HepG2 (cell line): Measurements from ENCODE around the gene INO80B. TPM values are rescaled to one million over a fixed set of nuclear protein-coding genes. Genes with fewer than 3 reads are reported as not detected.
A peak's percentile ranks its signal among the peaks of the same experiment; 100 is the strongest.

Source experiments
- ADNP ChIP-seq: sonication (generic); formaldehyde crosslinking; IDR thresholded peaks from 2 replicates; pipeline ENCODE4 v1.4.0; 2020; ENCODE audit warnings: missing genetic modification reagents
- DR1 ChIP-seq: sonication (generic); formaldehyde crosslinking; IDR thresholded peaks from 2 replicates; pipeline ENCODE4 v1.8.0; 2021; ENCODE audit warnings: mild to moderate bottlenecking, missing genetic modification reagents, inconsistent platforms
- FOXK2 ChIP-seq: fragments of 450-650 bp; IDR thresholded peaks from 2 replicates; pipeline ENCODE4 v1.6.1; 2016
- GABPA ChIP-seq, 2 experiments: IDR thresholded peaks; 2 replicates each; pipeline ENCODE4 v1.6.1; 2011 to 2016; ENCODE audit warnings: low read depth in 2 of 2, low read length in 1 of 2, missing biosample characterization in 1 of 2, missing genetic modification characterization in 1 of 2
- KDM5A ChIP-seq: fragments of 200-600 bp; sonication (generic); IDR thresholded peaks from 2 replicates; pipeline ENCODE4 v1.7.0; 2018; ENCODE audit warnings: antibody characterized with exemption, mild to moderate bottlenecking, low read length, borderline replicate concordance
- KDM6A ChIP-seq: IDR thresholded peaks from 2 replicates; pipeline ENCODE4 v1.6.1; 2016; ENCODE audit warnings: low read depth
- RAD51 ChIP-seq: fragments of 450-650 bp; IDR thresholded peaks from 2 replicates; pipeline ENCODE4 v1.6.1; 2016; ENCODE audit warnings: borderline replicate concordance
- RBM39 ChIP-seq: fragments of 200-400 bp; formaldehyde crosslinking; IDR thresholded peaks from one replicate; pipeline ENCODE4 v1.6.1; 2018; ENCODE audit warnings: antibody characterized with exemption, mild to moderate bottlenecking, low read depth, low read length; ENCODE audit not compliant: poor library complexity, severe bottlenecking
- SMAD1 ChIP-seq: sonication (generic); formaldehyde crosslinking; IDR thresholded peaks from 2 replicates; pipeline ENCODE4 v1.4.0; 2020; ENCODE audit warnings: missing genetic modification reagents, low read depth, mild to moderate bottlenecking, borderline replicate concordance
- XRCC5 ChIP-seq: fragments of 200-400 bp; formaldehyde crosslinking; optimal IDR thresholded peaks from 2 replicates; pipeline ENCODE3; 2017; ENCODE audit warnings: mild to moderate bottlenecking, low read length
- ZFY ChIP-seq: sonication (generic); formaldehyde crosslinking; IDR thresholded peaks from 2 replicates; pipeline ENCODE4 v1.4.0; 2020; ENCODE audit warnings: missing genetic modification reagents
- ZNF367 ChIP-seq: sonication (generic); formaldehyde crosslinking; IDR thresholded peaks from 2 replicates; pipeline ENCODE4 v1.4.0; 2020; ENCODE audit warnings: missing genetic modification reagents, borderline replicate concordance
- ZNF431 ChIP-seq: sonication (generic); formaldehyde crosslinking; IDR thresholded peaks from 2 replicates; pipeline ENCODE4 v1.9.0; 2022; ENCODE audit warnings: missing genetic modification reagents, low read depth, mild to moderate bottlenecking, borderline replicate concordance
- ZNF496 ChIP-seq: sonication (generic); formaldehyde crosslinking; IDR thresholded peaks from 2 replicates; pipeline ENCODE4 v1.8.1; 2023; ENCODE audit warnings: mild to moderate bottlenecking, moderate library complexity, missing genetic modification reagents; ENCODE audit not compliant: insufficient replicate concordance
- ZNF546 ChIP-seq: sonication (generic); formaldehyde crosslinking; conservative IDR thresholded peaks from 2 replicates; pipeline ENCODE4 v1.8.1; 2023; ENCODE audit warnings: mild to moderate bottlenecking, missing genetic modification reagents
- ZNF619 ChIP-seq: sonication (generic); formaldehyde crosslinking; IDR thresholded peaks from 2 replicates; pipeline ENCODE4 v1.4.0; 2020; ENCODE audit warnings: mild to moderate bottlenecking, missing genetic modification reagents
- ZNF737 ChIP-seq: sonication (generic); formaldehyde crosslinking; IDR thresholded peaks from 2 replicates; pipeline ENCODE4 v1.5.0; 2020; ENCODE audit warnings: missing genetic modification reagents, mild to moderate bottlenecking, borderline replicate concordance
- ZNF792 ChIP-seq: IDR thresholded peaks from 2 replicates; pipeline ENCODE4 v1.6.1; 2016
- polyA plus RNA-seq, 8 experiments: library from polyadenylated mRNA; depleted of rRNA in 3 of 8; stranded (reverse) in 7 of 8; unstranded in 1 of 8; fragments of >200 nt; fragmentation: Illumina TruSeq in 4 of 8; extraction: Trizol in 4 of 8; gene quantifications; 2 replicates each; pipeline versions ENCODE4 v1.2.1 to v1.2.3, GENCODE V29; 2011 to 2016; ENCODE audit warnings: low read depth in 4 of 8, missing spikeins in 1 of 8, mixed read lengths in 1 of 8; ENCODE audit not compliant: insufficient read depth in 1 of 8
- total RNA-seq, 5 experiments: library from RNA; depleted of rRNA; stranded (reverse); fragments of >200 nt; fragmentation: Illumina TruSeq; extraction: Trizol; gene quantifications; 2 replicates each; pipeline ENCODE4 v1.2.3, GENCODE V29; 2016; ENCODE audit warnings: low read depth in 1 of 5
- TF ChIP-seq, protein P1 (sequence below): IDR thresholded peaks from 2 replicates; pipeline ENCODE4 v1.6.1; 2016; ENCODE audit warnings: control low read depth
- TF ChIP-seq, protein P2 (sequence below): sonication (generic); formaldehyde crosslinking; IDR thresholded peaks from 2 replicates; pipeline ENCODE4 v1.5.0; 2020; ENCODE audit warnings: mild to moderate bottlenecking, missing genetic modification reagents
- TF ChIP-seq, protein P3 (sequence below): sonication (generic); formaldehyde crosslinking; IDR thresholded peaks from 2 replicates; pipeline ENCODE4; 2020; ENCODE audit warnings: missing genetic modification reagents, mild to moderate bottlenecking, borderline replicate concordance
- TF ChIP-seq, protein P4 (sequence below): sonication (generic); formaldehyde crosslinking; IDR thresholded peaks from 2 replicates; pipeline ENCODE4 v1.8.0; 2022; ENCODE audit warnings: mild to moderate bottlenecking, missing genetic modification reagents, borderline replicate concordance

Gene INO80B
- total and polyA plus RNA-seq, 2 of the 13 experiments (the other 11 are each of a cell fraction or from before 2014, with no cell fraction given), result 6.2 to 14.5 TPM

DNA sequence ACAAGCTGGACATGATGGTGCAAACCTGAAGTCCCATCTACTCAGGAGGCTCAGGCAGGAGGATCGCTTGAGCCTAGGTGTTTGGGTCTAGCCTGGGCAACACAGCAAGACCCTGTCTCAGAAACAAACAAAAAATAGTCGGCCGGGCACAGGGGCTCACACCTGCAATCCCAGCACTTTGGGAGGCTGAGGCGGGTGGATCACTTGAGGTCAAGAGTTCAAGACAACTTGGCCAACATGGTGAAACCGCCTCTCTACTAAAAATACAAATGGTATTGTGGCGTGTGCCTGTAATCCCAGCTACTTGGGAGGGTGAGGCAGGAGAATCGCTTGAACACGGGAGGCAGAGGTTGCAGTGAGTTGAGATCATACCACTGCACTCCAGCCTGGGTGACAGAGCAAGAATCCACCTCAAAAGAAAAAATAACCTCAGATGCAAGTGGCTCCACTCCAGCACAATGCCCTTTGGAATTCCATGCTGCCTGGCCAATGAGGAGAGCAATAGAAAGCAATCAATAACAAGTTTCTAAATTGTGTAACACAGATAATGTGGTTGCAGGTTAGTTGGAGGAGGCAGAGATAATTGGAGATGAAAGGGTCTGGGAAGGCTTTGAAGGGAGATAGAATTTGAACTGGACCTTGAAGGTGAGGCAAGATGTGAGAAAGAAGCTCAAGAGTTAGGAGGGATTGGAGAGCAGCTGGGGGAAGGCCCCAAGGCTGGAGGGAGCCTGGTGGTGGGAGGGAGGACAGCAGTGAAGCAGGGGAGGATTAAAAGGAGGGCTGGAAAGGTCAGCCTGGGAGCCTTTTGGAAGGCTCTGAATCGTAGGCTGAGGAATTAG is 34.0 kb downstream of the INO80B start (continued):
- peak; percentile 51; the same call in 1 of the 2 replicates for TF ChIP-seq FOXK2
- TF ChIP-seq, protein P1, sequence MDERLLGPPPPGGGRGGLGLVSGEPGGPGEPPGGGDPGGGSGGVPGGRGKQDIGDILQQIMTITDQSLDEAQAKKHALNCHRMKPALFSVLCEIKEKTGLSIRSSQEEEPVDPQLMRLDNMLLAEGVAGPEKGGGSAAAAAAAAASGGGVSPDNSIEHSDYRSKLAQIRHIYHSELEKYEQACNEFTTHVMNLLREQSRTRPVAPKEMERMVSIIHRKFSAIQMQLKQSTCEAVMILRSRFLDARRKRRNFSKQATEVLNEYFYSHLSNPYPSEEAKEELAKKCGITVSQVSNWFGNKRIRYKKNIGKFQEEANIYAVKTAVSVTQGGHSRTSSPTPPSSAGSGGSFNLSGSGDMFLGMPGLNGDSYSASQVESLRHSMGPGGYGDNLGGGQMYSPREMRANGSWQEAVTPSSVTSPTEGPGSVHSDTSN (CRISPR knock-in tag), result no peak
- TF ChIP-seq ZNF737 (CRISPR knock-in tag), result no peak
- TF ChIP-seq ZNF496 (CRISPR knock-in tag), result no peak
- TF ChIP-seq GABPA (IDR thresholded peaks at IDR 0.05; ENCODE audit: low read depth, low read length), result no peak
- peak; percentile 36 for TF ChIP-seq GABPA (CRISPR knock-in tag; IDR thresholded peaks at IDR 0.05; ENCODE audit: low read depth)
- no peak for TF ChIP-seq ZNF546 (CRISPR knock-in tag)
- TF ChIP-seq RAD51, result no peak
- TF ChIP-seq SMAD1 (CRISPR knock-in tag), result no peak
- peak; percentile 67; the same call in 1 of the 2 replicates for TF ChIP-seq ZNF619 (CRISPR knock-in tag)
- TF ChIP-seq, protein P2, sequence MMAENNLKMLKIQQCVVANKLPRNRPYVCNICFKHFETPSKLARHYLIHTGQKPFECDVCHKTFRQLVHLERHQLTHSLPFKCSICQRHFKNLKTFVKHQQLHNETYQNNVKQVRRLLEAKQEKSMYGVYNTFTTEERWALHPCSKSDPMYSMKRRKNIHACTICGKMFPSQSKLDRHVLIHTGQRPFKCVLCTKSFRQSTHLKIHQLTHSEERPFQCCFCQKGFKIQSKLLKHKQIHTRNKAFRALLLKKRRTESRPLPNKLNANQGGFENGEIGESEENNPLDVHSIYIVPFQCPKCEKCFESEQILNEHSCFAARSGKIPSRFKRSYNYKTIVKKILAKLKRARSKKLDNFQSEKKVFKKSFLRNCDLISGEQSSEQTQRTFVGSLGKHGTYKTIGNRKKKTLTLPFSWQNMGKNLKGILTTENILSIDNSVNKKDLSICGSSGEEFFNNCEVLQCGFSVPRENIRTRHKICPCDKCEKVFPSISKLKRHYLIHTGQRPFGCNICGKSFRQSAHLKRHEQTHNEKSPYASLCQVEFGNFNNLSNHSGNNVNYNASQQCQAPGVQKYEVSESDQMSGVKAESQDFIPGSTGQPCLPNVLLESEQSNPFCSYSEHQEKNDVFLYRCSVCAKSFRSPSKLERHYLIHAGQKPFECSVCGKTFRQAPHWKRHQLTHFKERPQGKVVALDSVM (CRISPR knock-in tag), result peak; percentile 88; the same call in 1 of the 2 replicates
- TF ChIP-seq KDM6A (CRISPR knock-in tag), result peak; percentile 86
- TF ChIP-seq, protein P3, sequence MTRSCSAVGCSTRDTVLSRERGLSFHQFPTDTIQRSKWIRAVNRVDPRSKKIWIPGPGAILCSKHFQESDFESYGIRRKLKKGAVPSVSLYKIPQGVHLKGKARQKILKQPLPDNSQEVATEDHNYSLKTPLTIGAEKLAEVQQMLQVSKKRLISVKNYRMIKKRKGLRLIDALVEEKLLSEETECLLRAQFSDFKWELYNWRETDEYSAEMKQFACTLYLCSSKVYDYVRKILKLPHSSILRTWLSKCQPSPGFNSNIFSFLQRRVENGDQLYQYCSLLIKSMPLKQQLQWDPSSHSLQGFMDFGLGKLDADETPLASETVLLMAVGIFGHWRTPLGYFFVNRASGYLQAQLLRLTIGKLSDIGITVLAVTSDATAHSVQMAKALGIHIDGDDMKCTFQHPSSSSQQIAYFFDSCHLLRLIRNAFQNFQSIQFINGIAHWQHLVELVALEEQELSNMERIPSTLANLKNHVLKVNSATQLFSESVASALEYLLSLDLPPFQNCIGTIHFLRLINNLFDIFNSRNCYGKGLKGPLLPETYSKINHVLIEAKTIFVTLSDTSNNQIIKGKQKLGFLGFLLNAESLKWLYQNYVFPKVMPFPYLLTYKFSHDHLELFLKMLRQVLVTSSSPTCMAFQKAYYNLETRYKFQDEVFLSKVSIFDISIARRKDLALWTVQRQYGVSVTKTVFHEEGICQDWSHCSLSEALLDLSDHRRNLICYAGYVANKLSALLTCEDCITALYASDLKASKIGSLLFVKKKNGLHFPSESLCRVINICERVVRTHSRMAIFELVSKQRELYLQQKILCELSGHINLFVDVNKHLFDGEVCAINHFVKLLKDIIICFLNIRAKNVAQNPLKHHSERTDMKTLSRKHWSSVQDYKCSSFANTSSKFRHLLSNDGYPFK (CRISPR knock-in tag), result peak; percentile 27; the same call in 1 of the 2 replicates
- TF ChIP-seq KDM5A, result peak; percentile 51; the same call in 1 of the 2 replicates
- TF ChIP-seq ZNF431 (CRISPR knock-in tag), result no peak; the same call in 1 of the 2 replicates
- TF ChIP-seq XRCC5, result no peak
- TF ChIP-seq ADNP (CRISPR knock-in tag), result no peak
- TF ChIP-seq ZFY (CRISPR knock-in tag), result 0 out of 2 replicates have a peak, but pooled peaks have one; percentile 5
- TF ChIP-seq DR1, result no peak
- no peak for TF ChIP-seq RBM39
- TF ChIP-seq, protein P4, sequence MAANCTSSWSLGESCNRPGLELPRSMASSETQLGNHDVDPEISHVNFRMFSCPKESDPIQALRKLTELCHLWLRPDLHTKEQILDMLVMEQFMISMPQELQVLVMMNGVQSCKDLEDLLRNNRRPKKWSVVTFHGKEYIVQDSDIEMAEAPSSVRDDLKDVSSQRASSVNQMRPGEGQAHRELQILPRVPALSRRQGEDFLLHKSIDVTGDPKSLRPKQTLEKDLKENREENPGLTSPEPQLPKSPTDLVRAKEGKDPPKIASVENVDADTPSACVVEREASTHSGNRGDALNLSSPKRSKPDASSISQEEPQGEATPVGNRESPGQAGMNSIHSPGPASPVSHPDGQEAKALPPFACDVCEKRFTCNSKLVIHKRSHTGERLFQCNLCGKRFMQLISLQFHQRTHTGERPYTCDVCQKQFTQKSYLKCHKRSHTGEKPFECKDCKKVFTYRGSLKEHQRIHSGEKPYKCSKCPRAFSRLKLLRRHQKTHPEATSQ (CRISPR knock-in tag), result no peak
- 0 out of 2 replicates have a peak, but pooled peaks have one; percentile 42 for TF ChIP-seq ZNF792 (CRISPR knock-in tag)
- no peak for TF ChIP-seq ZNF367 (CRISPR knock-in tag)
